UCSD-AML1 (cell line): ENCODE data around the gene ING3.
A peak's percentile ranks its signal among the peaks of the same experiment; 100 is the strongest.

Experiments used
- DNase-seq: peaks from one replicate; lab custom pipeline; 2025; ENCODE audit not compliant: unreplicated experiment; lab: John Stamatoyannopoulos, UW

Gene ING3

GRCh38 chr7:120988591-120989256 is 38.1 kb downstream of the ING3 start, which contains the start of gene CPED1:
TSS of gene CPED1 (plus strand) at chr7:120988711. CDS start at chr7:120989622, 911 bp downstream.
- peak; percentile 6 for DNase-seq

- DNase-seq: no peak
Measured at GRCh38 chr7:120989257-120990220, 39.0 kb downstream of the ING3 start.

DNA sequence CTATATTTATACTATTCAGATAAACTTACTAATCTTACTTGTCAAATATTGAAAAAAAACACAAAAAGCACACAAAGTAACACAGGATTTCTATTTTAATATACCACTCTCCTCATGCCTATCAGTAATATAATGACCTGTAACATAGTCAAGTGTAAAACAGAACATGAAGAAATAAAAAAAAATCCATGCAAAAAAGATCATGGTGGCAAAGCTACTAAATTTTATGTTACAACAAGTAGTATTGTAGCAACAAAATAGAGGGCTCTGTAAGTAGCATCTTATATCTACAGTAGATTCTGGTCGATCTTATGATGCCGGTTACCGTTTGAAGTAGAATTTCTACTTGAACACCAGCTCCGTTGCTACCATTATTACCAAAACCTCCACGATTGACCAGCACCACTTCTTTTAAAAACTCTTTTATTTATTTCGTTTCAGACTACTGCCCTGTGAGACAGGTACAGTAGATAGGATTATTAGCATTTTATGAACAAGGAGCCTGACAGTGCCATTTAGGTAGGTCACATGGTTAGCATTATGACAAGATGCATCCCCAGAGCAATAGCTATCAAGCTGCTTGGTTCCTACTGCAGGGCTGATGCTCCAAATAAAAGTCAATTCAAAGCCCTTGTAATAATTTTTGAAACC is 40.0 kb downstream of the ING3 start:
- DNase-seq: no peak

- DNase-seq: no peak
Measured at GRCh38 chr7:120991161-120991560, 40.6 kb downstream of the ING3 start.

DNA sequence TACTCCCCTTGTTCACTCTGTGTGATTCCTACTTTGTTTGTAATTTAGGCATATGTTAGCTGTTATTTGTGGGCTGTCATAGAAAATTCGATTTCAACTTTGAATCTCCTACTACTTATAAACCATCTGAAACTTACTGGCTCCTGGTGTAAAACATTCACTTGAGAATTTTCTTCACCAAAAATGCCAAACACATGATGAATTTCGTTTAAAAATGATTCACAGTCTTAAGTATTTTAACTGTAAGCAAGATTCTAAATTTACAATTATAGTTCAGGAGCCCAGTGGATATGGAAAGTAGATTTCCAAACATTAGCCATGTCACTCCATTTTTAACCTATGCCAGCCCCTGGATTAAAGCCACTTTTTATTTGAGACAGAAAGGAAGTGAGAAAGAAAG is 41.0 kb downstream of the ING3 start:
- no peak for DNase-seq

DNA sequence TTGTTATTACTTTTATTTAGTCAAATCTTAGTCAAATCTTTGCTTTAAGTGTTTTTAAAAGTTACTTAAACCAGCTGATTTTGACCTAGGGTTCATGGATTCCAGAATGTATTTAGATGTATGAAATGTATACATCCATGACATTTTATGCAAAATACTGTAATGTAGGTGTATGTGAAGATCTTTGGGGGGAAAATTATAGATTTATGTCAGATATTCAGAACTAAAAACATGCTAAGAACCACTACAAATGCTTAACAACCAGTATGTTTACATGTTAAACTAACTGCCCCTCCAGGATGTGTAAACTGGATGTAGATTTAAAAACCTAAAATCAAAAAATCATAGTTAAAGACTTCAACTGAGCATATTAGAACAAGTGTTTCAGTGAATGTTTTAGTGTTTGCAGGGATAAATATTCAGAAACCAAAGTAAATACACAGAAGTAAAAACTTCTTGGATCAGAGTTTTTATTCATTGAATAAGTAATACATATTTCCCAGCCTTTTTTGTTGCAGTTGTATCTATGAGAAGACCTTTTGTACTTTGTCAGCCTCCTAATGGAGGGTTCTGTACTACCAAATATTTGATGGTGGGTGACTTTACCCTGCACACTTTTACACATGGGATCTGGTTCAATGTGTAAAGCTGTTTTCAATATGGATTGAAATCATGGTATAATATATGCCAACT is 41.8 kb downstream of the ING3 start:
- DNase-seq: no peak

GRCh38 chr7:120992965-120993494 is 42.5 kb downstream of the ING3 start:
- no peak for DNase-seq

- DNase-seq: no peak
Measured at GRCh38 chr7:120993553-120994191, 43.1 kb downstream of the ING3 start.

GRCh38 chr7:120994512-120995410 is 44.2 kb downstream of the ING3 start:
- no peak for DNase-seq

GRCh38 chr7:120995654-120996053 is 45.1 kb downstream of the ING3 start:
- no peak for DNase-seq

- peak; percentile 4 for DNase-seq
Measured at GRCh38 chr7:120996333-120996987, 45.9 kb downstream of the ING3 start.

DNA sequence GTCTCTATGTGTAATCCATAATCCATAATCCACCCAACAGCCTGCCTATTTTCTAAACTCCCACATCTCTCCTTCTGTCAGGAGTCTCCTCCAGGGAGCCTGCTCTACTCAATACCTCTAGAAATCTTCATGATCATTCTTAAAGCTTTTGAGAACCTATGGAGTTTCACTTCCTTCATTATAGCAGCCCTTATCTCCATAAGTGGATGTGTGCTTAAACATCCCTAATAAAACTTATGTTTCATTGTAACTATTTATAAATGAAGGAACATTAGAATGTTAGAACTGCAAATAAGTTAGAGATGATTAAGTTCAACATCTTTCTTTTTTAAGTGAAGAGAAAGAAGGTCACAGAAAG is 46.4 kb downstream of the ING3 start:
- DNase-seq: no peak

DNA sequence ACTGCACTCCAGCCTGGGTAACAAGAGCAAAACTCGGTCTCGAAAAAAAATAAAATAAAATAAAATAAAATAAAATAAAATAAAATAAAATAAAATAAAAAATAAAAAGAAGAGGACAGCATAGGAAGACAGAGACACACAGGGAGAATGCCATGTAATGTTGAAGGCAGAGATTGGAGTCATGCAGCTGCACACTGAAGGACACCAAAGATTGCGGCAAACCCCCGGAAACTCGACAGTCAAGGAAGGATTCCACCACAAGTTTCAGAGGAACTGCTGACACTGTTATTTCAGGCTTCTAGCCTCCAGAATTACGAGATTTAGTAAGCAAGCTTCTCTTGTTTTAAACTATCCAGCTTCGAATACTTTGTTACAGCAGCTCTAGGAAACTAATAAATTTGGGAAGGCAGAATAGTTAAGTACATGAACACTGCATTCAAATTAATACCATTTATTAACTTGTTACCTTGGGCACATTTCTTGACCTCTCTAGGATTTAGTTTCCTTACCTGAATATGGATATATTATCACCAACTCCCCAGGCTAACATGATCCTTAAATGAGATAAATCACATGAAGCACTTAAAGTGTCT is 47.4 kb downstream of the ING3 start:
- peak; percentile 6 for DNase-seq

GRCh38 chr7:120998520-120998919 is 47.9 kb downstream of the ING3 start:
- no peak for DNase-seq

DNA sequence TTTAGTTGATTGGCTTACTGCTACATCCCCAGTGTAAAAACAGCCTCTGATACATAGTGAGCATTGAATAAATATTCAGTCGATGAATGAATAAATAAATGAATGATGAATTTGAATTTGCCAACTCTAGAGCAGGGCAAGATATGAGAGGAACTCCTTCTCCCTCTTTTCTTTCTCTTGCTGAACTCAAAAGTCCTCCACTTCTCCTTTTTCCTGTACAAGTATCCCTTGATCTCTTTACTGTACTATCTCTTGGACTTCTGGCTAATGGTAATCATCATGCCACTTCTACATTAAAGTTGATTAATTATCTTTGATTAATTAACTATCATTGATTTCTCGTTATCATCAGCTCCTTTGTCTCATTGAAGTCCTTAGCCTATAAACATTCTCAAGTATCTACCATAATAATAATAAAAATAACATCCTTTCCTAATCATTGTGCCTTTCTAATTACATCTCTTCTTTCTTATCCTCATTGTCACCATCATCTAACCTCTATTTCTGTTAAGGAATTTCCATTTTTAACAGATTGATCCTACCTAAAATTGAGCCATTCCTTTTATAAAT is 48.5 kb downstream of the ING3 start:
- DNase-seq: no peak

DNA sequence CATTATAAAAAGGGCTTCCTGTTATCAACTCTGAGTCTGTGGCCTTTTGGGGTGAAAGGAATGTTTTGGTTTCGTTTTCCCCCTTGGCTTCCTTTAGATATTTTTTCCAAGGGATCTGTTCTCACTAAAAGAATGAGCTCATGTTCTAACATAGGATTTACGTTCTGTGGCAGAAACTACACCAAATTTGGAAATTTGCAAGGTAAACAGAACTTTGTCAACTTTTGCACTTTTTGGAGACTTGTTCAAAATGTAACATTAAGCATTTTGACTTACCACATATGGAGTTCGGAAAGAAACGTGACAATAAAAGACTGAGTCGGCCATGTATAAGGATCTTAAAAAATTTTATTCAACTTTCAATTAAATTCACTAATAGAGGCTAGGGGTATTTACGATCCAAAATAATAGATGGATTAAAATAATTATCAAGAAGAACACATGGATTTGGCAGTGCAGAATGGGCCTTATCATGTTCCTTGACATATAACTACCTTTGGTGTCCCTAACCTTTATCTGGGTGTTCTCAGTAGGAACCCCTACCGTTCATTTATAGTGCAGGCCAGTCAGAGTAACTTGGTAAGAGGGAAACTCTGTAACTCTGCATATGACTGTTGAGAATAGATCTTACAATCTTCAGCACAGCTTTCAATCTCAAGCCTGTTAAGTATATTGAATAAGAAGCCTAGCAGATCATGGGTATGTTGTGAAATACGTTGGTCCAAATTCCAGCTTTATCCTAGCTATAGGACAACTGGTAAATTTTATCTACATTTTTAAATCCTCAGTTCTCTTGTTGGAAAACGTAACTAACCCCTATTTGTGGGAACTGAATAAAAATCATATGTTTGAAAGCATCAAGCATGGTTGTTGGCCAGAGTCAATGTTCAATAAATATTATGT is 49.8 kb downstream of the ING3 start:
- DNase-seq: no peak

DNA sequence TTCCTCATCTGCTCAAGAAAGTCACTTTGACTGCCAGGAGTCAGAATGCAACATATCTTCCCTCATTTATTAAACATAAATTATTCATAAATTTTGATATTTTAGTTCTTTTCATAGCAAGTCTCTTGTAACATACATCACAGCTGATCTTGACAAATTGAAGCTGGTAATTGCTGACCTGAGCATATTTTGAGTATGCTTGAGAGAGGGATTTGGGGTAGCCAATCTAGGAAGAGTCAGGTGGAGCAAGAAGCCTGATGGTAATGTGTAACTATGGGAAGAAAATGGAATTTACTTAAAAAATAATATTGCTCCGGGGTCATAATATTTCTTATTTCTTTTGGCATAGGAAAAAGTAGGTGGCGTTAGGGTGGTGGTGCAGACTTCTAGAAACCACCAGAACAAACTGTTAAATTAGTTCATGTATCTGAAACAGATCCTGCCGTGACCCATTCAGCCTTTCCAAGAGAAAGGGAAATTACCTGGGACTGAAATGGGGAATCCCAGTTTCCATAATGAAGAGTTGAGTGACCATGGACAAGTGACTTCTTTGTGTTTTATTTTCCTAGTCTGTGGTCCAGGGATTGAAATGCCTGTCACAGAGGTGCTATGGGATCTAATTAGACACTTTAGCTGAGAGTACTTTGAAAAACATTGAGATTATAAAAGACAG is 50.8 kb downstream of the ING3 start:
- DNase-seq: no peak
